K562 (cell line): Measurements from ENCODE around the gene CCNY. TPM values are rescaled to one million over a fixed set of nuclear protein-coding genes. Genes with fewer than 3 reads are reported as not detected.

Experiments used
- ATAC-seq: fragments of 200-7000 bp; cut with Tn5 transposase; 3 replicates; pipeline ENCODE4 v1.9.1; 2020; ENCODE audit warnings: moderate library complexity
- BruUV-seq: library from RNA; stranded (reverse); fragments of 400-500 nt; replicated peaks from 2 replicates; lab custom pipeline; 2021; lab: Mats Ljungman, UMichigan
- CTCF ChIA-PET: fragments of 300-600 bp; formaldehyde crosslinking; extraction: SDS; loops from one replicate; lab custom pipeline; 2021; ENCODE audit warnings: low intra/inter-chr PET ratio; lab: Yijun Ruan, JAX
- POLR2A ChIA-PET: fragments of 300-600, 350-650 bp; sonication (Branson Sonifier 250); formaldehyde crosslinking; extraction: SDS; loops from one replicate; lab custom pipeline; 2021; ENCODE audit warnings: antibody characterized with exemption, inconsistent platforms; lab: Yijun Ruan, JAX
- DNase-seq, 4 experiments: peaks; one replicate each; pipeline versions ENCODE4 v3.0.0 to v3.0.0-alpha.2; 2011 to 2018; ENCODE audit warnings: low spot score in 3 of 4, mixed read lengths in 3 of 4; ENCODE audit errors: extremely low read depth in 1 of 4
- FAIRE-seq: peaks from 2 replicates; lab custom pipeline; 2011; peaks lifted over from hg19 to GRCh38; lab: Jason Lieb, UNC
- H2AFZ ChIP-seq: 2 replicates; pipeline ENCODE4 v1.6.0; 2011; ENCODE audit warnings: low read depth, low read length, control low read depth, inconsistent platforms
- H3K27ac ChIP-seq: fragments of 200-600 bp; 3 replicates; pipeline ENCODE4 v1.8.0; 2011; ENCODE audit warnings: low read depth, mild to moderate bottlenecking, control low read depth, inconsistent platforms, low read length, moderate library complexity, mixed read lengths; ENCODE audit errors: extremely low read depth
- H3K27me3 ChIP-seq, 2 experiments: fragments of 300-600 bp in 1 of 2; 2 replicates in 1 of 2; 3 replicates in 1 of 2; pipeline versions ENCODE4 v1.6.0 to v1.8.0; 2011; ENCODE audit warnings: inconsistent platforms in 2 of 2, low read length in 2 of 2, mild to moderate bottlenecking in 1 of 2, mixed read lengths in 1 of 2, moderate library complexity in 1 of 2; ENCODE audit not compliant: control insufficient read depth in 2 of 2, insufficient read depth in 2 of 2
- H3K36me3 ChIP-seq: fragments of 300-600 bp; 3 replicates; pipeline ENCODE4 v1.8.0; 2011; ENCODE audit warnings: mild to moderate bottlenecking, low read length, inconsistent platforms; ENCODE audit not compliant: control insufficient read depth, insufficient read depth
- H3K4me1 ChIP-seq, 2 experiments: fragments of 200-600 bp in 1 of 2; replicated peaks in 1 of 2; 2 replicates in 1 of 2; 3 replicates in 1 of 2; pipeline versions ENCODE4 v1.5.1 to v1.8.0; 2011; ENCODE audit warnings: inconsistent platforms in 2 of 2, low read length in 2 of 2, mild to moderate bottlenecking in 1 of 2, mixed read lengths in 1 of 2, moderate library complexity in 1 of 2; ENCODE audit not compliant: control insufficient read depth in 2 of 2, insufficient read depth in 2 of 2
- H3K4me2 ChIP-seq: 2 replicates; pipeline ENCODE4 v1.6.1; 2011; ENCODE audit warnings: low read length, control low read depth, inconsistent platforms, mixed read lengths; ENCODE audit not compliant: insufficient read depth
- H3K4me3 ChIP-seq: fragments of 200-600 bp; sonication (generic), shearing (Covaris generic); 2 replicates; pipeline ENCODE4 v1.5.1; 2016; ENCODE audit warnings: control low read depth, inconsistent platforms
- H3K79me2 ChIP-seq: fragments of 200-600 bp; 3 replicates; pipeline ENCODE4 v1.8.0; 2011; ENCODE audit warnings: low read length, inconsistent platforms; ENCODE audit not compliant: control insufficient read depth, insufficient read depth
- H3K9ac ChIP-seq, 2 experiments: 2 replicates each; pipeline versions ENCODE4 v1.6.0 to v1.6.1; 2011; ENCODE audit warnings: low read depth in 2 of 2, low read length in 2 of 2, control low read depth in 1 of 2, inconsistent platforms in 1 of 2, mild to moderate bottlenecking in 1 of 2, mixed read lengths in 1 of 2; ENCODE audit not compliant: insufficient read depth in 1 of 2
- H3K9me1 ChIP-seq: one replicate; pipeline ENCODE4 v1.6.0; 2011; ENCODE audit warnings: inconsistent platforms, mild to moderate bottlenecking, low read length, moderate library complexity; ENCODE audit not compliant: control insufficient read depth, insufficient read depth
- H3K9me3 ChIP-seq: replicated peaks from 2 replicates; pipeline ENCODE4 v1.5.1; 2011; ENCODE audit warnings: low read depth, low read length, inconsistent platforms; ENCODE audit not compliant: control insufficient read depth, insufficient read depth
- H4K20me1 ChIP-seq: replicated peaks from 2 replicates; pipeline ENCODE4 v1.6.1; 2011; ENCODE audit warnings: low read length, inconsistent platforms, mixed read lengths; ENCODE audit not compliant: control insufficient read depth, insufficient read depth
- FOXA1 ChIP-seq: fragments of 450-650 bp; IDR thresholded peaks from 2 replicates; pipeline ENCODE4 v1.6.1; 2016; ENCODE audit warnings: mild to moderate bottlenecking, borderline replicate concordance
- HDAC6 ChIP-seq: IDR thresholded peaks from 2 replicates; pipeline ENCODE4 v1.6.1; 2012; ENCODE audit warnings: low read depth, mild to moderate bottlenecking, control low read depth, inconsistent platforms, low read length, moderate library complexity
- HMGN3 ChIP-seq: IDR thresholded peaks from 2 replicates; pipeline ENCODE4 v1.6.1; 2011; ENCODE audit warnings: borderline replicate concordance, low read depth, mild to moderate bottlenecking, mixed read lengths, low read length; ENCODE audit not compliant: insufficient read length; ENCODE audit errors: extremely low read depth
- KAT2B ChIP-seq: IDR thresholded peaks from one replicate; pipeline ENCODE4 v1.6.1; 2012; ENCODE audit warnings: low read depth, mild to moderate bottlenecking, control low read depth, inconsistent platforms, low read length, moderate library complexity
- MAFF ChIP-seq: IDR thresholded peaks from 2 replicates; pipeline ENCODE4 v1.6.1; 2012; ENCODE audit warnings: low read length, improper control_type of control experiment
- SPI1 ChIP-seq: IDR thresholded peaks from 2 replicates; pipeline ENCODE4 v1.6.1; 2011; ENCODE audit warnings: low read depth, low read length, control low read depth, borderline replicate concordance
- ZNF316 ChIP-seq: fragments of 450-650 bp; IDR thresholded peaks from 2 replicates; pipeline ENCODE4 v1.6.1; 2016
- WGBS: fragments of 100-300 bp; shearing (Covaris generic); methylation state at CpG from one replicate; pipeline ENCODE4 v1.1.6; 2016; ENCODE audit warnings: low coverage, mixed read lengths; ENCODE audit not compliant: insufficient coverage; ENCODE audit errors: missing lambda C conversion rate; 5-methylcytosine and 5-hydroxymethylcytosine counted together
- in situ Hi-C: fragments of 300-500 bp; cut with MboI; formaldehyde crosslinking; loops from 4 replicates; pipeline ENCODE4 v1.15.0; 2018; ENCODE audit warnings: inconsistent platforms, mixed read lengths
- intact Hi-C: fragments of 100-400 bp; cut with micrococcal nuclease; formaldehyde crosslinking; loops from 2 replicates; pipeline ENCODE4 v1.14.2; 2022
- polyA plus RNA-seq, 8 experiments: library from polyadenylated mRNA; depleted of rRNA in 4 of 8; stranded (reverse) in 5 of 8; unstranded in 3 of 8; fragments of >200 nt; fragmentation: Nextera tagmentation in 2 of 8; fragmentation: Illumina TruSeq in 1 of 8; extraction: Ambion mirVana in 2 of 8; extraction: Trizol in 1 of 8; gene quantifications; 2 replicates each; pipeline versions ENCODE4 v1.2.1 to v1.2.3, GENCODE V29; 2011 to 2014; ENCODE audit warnings: inconsistent platforms in 1 of 8, missing spikeins in 1 of 8
- total RNA-seq, 7 experiments: library from RNA; depleted of rRNA in 6 of 7; stranded (reverse); fragments of >200 nt in 6 of 7; fragmentation: Illumina TruSeq in 2 of 7; extraction: Trizol in 2 of 7; gene quantifications; 2 replicates each; pipeline versions ENCODE4 v1.2.1 to v1.2.3, GENCODE V29; 2011 to 2021; ENCODE audit warnings: low replicate concordance in 1 of 7
- TF ChIP-seq, protein P1 (sequence below): fragments of 450-650 bp; IDR thresholded peaks from 2 replicates; pipeline ENCODE4 v1.7.1; 2018; ENCODE audit warnings: mild to moderate bottlenecking, low read depth; ENCODE audit not compliant: partially characterized antibody
- TF ChIP-seq, protein P2 (sequence below), 2 experiments: fragments of 450-650 bp in 1 of 2; sonication (generic) in 1 of 2; formaldehyde crosslinking in 1 of 2; IDR thresholded peaks; 2 replicates each; pipeline versions ENCODE4 v1.7.1 to v1.9.0; 2016 to 2022; ENCODE audit warnings: inconsistent platforms in 1 of 2, mild to moderate bottlenecking in 1 of 2, missing genetic modification reagents in 1 of 2

Gene CCNY
- total and polyA plus RNA-seq, 9 of the 15 experiments (the other 6 are each of a cell fraction or from before 2014, with no cell fraction given), result 8.4 to 109 (median 38.6) TPM

DNA sequence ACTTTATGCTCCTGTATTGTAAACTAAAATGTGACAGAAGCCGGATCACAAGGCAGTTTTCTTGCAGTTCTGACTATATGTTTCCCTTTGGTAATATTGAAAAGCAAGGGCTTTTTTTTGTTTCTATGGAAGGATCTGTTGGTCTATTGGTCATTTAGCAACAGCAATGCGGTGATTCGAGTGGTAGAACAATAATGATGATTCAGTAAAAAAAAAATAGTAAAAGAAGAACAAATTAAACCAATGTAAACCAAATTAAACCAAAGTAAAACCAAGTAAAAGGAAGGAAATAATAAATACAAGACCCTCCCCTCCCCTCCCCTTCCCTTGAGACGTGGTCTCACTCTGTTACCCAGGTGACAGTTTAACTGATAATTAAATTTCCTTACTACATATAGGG, 17.8 kb upstream of the CCNY start:
- H3K4me1 ChIP-seq, result no peaks in the 10 kb centered on the region
- CTCF ChIA-PET, result no interaction called here
- POLR2A ChIA-PET, result no interaction called here
- no peak for TF ChIP-seq HMGN3
- peak; percentile 31; the same call in 1 of the 2 replicates for TF ChIP-seq MAFF
- TF ChIP-seq, protein P1, sequence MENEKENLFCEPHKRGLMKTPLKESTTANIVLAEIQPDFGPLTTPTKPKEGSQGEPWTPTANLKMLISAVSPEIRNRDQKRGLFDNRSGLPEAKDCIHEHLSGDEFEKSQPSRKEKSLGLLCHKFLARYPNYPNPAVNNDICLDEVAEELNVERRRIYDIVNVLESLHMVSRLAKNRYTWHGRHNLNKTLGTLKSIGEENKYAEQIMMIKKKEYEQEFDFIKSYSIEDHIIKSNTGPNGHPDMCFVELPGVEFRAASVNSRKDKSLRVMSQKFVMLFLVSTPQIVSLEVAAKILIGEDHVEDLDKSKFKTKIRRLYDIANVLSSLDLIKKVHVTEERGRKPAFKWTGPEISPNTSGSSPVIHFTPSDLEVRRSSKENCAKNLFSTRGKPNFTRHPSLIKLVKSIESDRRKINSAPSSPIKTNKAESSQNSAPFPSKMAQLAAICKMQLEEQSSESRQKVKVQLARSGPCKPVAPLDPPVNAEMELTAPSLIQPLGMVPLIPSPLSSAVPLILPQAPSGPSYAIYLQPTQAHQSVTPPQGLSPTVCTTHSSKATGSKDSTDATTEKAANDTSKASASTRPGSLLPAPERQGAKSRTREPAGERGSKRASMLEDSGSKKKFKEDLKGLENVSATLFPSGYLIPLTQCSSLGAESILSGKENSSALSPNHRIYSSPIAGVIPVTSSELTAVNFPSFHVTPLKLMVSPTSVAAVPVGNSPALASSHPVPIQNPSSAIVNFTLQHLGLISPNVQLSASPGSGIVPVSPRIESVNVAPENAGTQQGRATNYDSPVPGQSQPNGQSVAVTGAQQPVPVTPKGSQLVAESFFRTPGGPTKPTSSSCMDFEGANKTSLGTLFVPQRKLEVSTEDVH, result no peak
- no peak for TF ChIP-seq KAT2B
- TF ChIP-seq ZNF316, result peak; percentile 83
- TF ChIP-seq FOXA1, result no peak
- no peak for TF ChIP-seq SPI1
- TF ChIP-seq, protein P2, sequence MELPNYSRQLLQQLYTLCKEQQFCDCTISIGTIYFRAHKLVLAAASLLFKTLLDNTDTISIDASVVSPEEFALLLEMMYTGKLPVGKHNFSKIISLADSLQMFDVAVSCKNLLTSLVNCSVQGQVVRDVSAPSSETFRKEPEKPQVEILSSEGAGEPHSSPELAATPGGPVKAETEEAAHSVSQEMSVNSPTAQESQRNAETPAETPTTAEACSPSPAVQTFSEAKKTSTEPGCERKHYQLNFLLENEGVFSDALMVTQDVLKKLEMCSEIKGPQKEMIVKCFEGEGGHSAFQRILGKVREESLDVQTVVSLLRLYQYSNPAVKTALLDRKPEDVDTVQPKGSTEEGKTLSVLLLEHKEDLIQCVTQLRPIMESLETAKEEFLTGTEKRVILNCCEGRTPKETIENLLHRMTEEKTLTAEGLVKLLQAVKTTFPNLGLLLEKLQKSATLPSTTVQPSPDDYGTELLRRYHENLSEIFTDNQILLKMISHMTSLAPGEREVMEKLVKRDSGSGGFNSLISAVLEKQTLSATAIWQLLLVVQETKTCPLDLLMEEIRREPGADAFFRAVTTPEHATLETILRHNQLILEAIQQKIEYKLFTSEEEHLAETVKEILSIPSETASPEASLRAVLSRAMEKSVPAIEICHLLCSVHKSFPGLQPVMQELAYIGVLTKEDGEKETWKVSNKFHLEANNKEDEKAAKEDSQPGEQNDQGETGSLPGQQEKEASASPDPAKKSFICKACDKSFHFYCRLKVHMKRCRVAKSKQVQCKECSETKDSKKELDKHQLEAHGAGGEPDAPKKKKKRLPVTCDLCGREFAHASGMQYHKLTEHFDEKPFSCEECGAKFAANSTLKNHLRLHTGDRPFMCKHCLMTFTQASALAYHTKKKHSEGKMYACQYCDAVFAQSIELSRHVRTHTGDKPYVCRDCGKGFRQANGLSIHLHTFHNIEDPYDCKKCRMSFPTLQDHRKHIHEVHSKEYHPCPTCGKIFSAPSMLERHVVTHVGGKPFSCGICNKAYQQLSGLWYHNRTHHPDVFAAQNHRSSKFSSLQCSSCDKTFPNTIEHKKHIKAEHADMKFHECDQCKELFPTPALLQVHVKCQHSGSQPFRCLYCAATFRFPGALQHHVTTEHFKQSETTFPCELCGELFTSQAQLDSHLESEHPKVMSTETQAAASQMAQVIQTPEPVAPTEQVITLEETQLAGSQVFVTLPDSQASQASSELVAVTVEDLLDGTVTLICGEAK (IDR thresholded peaks at IDR 0.05), result no peak
- TF ChIP-seq, protein P2 (CRISPR knock-in tag; IDR thresholded peaks at IDR 0.05), result no peak
- TF ChIP-seq HDAC6, result no peak

More for the DNA sequence above, 17.8 kb upstream of the CCNY start:
- H4K20me1 ChIP-seq, result no peaks in the 10 kb centered on the region
- intact Hi-C loops, result no loop called here
- H3K4me3 ChIP-seq, result no peak overlapping the region
- no peak overlapping the region for H3K4me2 ChIP-seq
- 93% methylated on average over 3 of the region's 4 CpGs for WGBS
- peaks cover 15% of the 10 kb centered on the region for H3K36me3 ChIP-seq
- peaks cover 2% of the 10 kb centered on the region; the same call in 1 of the 2 replicates for H3K9me3 ChIP-seq
- no peaks in the 10 kb centered on the region for H3K9me1 ChIP-seq
- DNase-seq (no peak), ATAC-seq (no peak), FAIRE-seq (no peak)
- no peak overlapping the region for H3K27ac ChIP-seq
- no peak overlapping the region for H2AFZ ChIP-seq
- no peak overlapping the region for H3K9ac ChIP-seq
- 0 out of 3 replicates have a peak, but pooled peaks cover 9% of the 10 kb centered on the region for H3K79me2 ChIP-seq
- in situ Hi-C loops, result no loop called here
- no peaks in the 10 kb centered on the region for H3K27me3 ChIP-seq
- no TSS peak for BruUV-seq
